IPS DF 4.7 (cell line): ENCODE data around the gene RAPGEF4.

Experiments used
- DNase-seq: peaks from one replicate; pipeline ENCODE4 v3.0.0-alpha.2; 2013; ENCODE audit warnings: low spot score; ENCODE audit errors: extremely low read depth

The RAPGEF4 gene

DNA sequence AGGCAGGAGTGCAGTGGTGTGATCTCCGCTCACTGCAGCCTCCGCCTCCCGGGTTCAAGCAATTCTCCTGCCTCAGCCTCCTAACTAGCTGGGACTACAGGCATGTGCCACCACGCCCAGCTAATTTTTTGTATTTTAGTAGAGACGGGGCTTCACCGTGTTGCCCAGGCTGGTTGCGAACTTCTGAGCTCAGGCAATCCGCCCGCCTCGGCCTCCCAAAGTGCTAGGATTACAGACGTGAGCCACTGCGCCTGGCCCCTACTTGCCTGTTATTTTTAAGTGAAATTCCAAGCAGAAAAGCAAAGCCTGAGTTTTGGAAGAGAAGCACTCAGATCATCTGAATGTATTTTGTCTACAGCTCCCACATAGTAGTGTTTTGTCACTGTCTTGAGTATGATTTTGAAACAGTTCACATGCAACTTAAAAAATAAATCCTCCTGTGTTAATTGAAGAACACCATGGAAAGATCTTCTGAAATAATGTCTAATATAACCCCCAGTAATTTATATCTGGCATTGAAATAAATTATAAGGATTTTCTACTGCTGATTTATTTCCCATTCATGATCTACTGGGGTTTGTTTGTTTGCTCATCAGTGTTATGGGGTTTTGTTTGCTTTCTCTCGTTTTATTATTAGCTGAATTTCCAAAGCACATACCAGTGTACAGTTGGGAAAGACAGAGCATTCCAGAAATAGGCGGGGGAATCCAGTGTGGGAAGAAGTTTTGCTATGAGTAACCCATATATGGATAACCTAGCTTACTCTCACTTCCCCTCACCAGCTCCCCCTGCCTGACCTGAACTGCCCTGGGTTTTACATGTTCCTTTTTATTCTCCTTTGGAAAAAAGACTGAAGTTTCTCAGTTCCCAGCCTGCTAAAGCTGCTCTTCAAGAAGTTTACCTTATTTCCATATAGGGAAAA is 259.9 kb downstream of the RAPGEF4 start:
- DNase-seq: no peak

DNA sequence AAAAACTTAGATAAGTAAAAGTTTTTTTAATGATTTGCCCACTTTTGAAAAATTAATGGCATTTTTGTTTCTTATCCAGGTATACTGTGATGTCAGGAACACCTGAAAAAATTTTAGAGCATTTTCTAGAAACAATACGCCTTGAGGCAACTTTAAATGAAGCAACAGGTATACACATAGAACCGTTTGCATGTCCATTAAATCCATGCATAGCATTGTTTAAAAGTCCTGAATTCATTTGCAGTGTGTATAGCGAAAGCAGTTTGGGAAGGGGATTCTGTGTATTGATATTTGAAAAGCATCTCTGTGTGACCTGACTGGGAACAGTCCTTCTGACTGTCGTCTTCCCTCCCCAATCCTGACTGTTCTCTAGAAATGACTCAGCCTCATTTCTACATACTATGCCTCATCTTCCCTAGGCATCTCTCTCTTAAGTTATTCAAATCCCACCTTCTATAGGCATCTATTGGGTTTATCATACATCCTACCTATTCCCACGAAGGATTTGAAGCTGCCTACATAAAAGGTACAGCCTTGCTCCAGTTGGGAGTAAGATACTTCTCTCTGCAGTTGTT is 260.8 kb downstream of the RAPGEF4 start:
- DNase-seq: no peak

DNA sequence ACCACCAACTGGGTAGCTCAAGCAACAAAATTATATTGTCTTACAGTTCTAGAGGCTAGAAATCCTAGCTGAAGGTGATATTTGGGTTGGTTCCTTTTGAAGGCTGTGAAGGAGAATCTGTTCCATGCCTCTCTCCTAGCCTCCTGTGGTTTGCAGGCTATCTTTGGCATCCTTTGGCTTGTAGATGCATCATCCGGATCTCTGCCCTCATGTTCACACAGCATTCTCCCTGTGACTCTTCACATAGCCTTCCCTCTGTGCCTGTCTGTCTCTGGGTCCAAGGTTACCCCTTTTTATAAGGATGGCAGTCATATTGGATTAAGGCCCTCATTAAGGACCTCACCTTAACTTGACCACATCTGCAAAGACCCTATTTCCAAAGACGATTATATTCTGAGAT is 261.4 kb downstream of the RAPGEF4 start:
- DNase-seq: no peak

DNA sequence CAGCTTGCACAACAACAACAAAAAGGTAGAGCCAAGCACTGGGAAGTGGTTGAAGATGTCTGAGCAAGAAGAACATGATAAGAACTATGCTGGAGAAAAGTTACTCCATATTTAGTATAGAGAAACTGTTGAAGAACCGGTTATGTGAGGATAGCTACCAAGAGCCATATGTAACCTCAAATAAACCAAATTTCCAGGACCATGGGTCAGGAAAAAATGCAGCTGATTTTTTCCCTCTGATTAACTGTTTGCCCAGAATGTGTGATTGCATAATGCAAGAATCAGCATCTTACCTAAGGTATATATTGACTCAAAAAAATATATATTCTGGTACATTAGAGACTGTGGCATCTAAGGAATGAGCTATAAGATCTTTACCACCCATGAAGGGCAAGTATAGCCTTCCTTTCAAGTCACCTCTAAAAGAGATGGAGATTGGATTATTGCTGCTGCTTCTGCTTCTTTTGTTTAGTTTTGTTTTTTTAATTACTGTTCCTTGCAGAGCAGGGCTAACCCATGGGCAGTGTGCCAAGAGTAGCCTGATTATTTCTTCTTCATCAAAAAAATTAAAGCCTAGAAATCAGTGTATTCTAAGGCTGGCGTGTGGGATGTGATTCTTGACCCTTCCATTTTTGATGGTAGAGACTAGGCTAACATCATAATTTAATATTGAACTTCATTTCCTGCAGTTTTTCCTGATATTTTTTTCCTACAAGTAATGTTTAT is 263.1 kb downstream of the RAPGEF4 start:
- DNase-seq: no peak

DNA sequence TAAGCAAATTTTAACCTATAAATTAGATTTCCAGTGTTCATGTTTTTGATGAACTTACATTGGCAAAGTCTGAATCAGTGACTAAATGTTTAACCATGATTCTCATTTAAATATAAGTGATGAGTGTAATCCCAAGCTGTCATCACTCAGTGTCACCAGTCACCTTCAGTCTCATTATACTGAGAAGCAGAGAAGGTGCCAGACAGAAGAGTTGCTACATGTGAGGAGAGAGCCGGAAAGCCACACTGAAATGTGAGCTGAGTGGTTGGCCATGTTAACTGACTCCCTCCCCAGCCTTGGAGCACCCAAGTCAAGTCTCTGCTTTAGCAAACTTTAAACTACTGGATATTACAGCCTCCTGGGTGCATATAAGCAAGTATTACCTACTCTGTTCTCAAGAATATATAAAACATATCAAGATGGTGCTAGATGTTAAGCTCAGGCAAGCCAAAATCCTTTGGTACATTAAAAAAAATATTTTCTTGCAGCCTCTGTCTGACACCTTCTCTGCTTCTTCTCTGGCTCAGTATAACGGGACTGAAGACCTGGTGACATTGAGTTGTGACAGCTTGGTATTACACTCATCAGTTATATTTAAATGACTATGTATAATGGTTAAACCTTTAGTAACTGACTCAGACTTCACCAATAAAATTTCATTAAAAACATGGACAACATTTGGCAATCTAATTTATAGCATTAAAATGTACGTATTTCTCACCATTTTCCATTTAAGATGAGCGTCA is 264.2 kb downstream of the RAPGEF4 start:
- DNase-seq: no peak

DNA sequence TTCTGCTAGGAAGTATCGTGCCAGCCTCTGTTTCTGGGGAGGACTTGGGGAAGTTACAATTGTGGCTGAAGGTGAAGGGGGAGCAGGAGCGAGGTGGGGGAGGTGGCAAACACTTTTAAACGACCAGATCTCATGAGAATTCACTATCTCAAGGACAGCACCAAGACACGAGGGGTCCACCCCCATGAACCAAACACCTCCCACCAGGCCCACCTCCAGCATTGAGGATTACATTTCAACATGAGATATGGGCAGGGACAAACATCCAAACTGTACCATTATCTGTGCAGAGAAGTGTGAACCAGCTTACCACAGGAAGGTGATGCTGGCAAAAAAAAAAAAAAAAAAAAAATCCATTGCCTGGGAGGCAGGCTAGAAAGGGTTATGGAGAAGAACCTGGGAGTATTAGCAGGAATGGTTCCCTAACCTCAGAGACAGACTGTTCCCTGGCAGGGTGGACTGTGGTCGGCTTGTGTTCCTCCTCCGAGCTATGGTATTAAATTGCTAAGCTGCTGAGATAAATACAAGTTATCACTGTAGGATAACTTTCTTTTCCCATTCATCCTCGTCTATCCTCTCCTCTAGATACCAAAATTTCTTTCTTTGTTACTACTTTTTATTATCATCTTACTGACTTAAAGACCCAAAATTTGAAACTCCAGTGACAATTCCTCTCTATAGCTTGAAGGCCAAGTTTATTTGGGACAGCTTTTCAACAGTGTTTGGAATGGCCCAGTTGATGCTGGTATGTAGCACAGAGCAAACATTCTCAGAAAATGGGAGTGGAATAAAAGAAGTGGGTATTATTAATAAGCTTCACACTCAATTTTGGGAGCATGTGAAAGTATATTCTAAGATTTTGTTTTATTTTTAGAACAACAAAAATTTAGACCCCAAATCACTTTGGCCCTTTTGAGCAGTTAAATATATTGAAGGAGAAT is 266.3 kb downstream of the RAPGEF4 start:
- no peak for DNase-seq

DNA sequence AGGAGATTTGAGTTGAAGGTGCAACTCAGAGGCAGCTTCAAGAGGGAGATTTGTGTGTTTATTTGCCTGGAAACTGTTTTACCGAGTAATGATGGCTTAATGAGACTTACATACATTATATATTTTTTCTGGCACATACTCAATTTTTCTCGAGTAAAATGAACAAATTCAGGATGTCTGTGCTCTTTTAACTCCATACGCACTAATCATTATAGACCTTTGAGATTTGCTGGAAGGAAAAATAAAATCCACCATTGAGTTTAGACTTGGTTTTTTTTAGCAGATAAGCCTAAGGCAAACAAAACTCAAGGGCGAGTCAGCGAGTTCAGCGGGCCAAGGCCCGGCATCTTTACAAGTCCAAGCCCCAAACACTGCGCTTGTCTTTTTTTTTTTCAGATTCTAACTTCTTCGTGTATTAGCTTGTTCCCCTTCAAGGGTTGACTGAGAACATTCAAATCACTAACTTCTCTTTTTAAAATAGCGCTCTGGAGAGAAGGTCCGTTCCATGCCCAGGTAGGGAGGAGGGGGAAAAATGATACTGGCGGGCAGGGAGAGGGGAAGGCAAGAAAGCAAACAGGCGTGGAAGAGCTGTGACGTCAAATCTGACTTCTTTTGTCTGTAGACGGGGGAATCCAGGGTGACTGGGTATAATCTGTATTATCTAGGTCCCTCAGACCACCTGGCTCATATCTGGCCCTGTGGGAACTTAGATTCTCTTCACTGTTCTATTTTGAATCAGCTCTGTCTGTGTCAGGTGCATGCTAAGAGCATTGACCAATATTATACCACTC is 267.3 kb downstream of the RAPGEF4 start:
- no peak for DNase-seq

DNA sequence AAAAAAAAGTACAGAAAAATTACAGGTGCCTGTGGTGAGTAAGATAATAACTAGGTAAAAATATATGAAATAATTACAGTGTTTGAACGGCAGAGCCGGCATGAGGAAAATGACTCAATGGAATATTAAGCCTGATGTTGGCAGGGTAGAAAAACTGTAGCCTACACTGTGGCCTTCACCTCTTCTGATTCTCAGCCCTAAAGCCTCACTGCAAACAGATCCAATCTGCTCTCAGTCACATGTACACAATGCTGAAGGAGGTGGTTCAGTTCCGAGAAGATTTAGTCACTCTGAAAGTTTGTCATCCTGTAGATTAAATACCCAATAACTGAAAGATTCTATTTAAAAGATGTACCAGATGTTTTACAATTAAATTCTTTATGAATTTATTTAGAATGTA is 273.1 kb downstream of the RAPGEF4 start:
- DNase-seq: no peak

DNA sequence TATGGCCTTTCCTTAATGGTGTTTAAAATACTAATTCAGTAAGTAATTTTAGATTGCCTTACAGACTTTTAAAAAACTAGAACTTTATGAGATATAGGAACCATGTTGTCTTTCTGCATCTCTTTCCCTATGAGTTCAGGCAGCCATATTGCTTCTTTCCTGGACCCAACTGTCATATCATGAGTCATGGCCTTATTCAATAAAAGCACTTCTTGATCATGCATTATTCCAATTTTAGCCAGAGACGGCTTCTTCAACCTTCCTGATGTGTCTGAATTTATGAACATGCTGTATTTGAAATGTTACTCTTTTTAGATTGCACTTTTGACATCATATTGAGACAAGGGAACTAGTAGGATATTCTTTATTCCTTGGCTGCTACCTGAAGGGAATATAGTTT is 274.6 kb downstream of the RAPGEF4 start:
- DNase-seq: no peak

DNA sequence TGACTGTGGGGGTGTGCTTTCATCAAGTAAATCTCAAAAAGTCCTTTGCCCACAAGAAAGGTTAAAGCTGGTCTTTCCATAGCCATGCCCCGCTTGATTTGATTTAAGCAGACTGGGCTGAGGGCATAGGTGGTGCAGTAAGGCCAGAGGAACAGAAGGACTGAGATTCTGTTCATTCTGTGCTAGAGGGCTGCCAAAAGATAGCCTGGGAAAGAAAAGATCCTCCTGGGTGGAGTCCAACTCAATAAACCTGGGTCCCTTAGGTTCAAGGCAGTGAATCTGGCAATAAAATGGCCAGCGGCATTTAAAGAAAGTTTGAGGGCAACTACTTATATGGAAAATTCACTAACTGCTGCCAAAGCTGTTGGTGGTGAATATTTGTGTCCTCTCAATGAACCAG is 280.8 kb downstream of the RAPGEF4 start:
- no peak for DNase-seq

DNA sequence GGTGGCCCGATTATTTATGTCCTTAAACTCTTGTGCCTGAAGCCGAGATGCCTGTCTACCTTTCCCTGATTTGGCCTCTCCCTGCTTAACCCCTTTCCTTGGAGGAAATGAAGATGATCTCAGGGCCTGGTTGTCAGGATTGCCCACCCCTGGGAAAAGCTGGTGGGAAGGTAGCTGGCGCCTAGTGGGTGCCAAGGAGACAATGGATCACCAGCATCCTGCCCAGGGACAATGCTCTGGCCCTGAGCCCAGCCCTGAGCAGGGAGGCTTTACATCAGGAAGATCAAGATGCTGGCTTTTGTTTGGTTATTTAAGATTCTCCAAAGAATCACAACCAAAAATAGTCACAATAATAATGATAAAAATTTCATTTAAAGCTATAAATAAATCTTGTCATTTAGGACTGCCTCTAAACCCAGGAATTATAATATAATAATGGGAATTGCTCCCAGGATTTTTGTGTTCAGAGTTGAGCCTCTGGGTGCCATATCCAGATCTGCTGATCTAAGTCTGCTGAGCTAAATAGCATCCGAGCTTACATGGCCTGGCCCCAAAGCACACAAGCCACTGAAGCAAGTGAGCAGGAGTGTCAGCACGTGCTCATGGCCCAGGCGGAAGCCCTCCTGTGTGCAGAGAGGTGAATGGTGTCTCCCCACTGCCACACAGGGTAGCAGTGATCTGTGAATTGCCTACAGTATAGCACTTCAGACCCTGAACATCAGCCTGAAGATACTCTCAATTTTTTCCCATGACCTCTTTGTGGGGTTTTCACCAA is 282.2 kb downstream of the RAPGEF4 start:
- DNase-seq: no peak

DNA sequence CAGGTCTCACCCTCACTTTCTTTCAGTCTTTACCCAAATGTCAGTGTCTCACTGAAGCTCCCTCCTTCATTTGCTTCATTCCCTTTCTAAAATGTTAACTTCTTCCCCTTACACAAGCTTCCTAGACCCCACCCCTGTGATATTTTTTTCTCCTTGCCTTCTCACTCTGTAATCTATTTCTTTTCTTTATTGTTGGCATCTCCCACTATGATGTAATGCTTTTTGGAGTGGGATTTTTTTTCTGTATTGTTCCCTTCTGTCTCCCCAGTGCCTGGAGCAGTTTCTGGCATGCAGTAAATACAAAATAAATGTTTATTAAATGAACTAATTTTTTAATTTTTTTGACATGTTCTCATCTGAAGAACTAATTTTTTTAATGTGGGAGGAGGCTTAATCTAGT is 284.1 kb downstream of the RAPGEF4 start:
- no peak for DNase-seq

DNA sequence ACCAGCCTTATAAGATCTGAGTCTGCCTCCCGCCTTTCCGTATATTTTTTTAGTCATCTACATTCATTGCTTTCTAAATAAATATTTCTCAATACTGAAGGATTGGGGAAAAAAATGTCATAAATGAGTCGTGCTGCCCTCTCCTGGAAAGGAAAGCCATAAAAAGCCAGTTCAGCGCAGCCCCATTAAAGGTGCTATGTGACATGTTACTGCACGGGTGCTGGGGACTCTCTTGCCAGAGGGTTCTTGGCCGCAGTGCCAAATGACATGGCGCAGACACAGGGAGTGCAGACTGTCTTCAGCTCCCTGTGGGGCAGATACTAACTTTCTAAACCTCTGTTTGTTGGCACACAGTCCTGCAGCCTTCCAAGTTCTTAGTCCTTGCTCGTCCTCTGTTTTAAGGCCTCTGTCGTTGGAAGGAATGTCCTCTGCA is 286.3 kb downstream of the RAPGEF4 start:
- DNase-seq: no peak

DNA sequence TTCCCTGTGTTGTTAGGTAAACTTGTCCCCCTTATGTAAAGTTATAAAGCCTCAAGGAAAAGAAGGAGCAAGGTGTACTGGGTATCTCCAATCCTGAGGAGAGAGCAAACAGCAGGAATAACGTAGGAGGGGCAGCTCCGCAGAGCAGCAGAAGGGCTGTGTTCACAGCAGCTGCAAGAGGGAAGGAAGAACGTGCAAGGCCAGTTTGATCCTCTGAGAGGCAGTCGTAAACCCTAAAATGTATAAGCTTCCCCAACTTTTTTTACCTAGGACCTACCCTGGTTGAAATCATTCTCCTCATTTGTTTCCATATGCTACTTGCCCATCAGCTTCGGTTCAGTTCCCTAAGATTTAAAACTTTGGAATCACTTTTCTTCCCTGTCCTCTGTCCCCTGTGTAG is 288.1 kb downstream of the RAPGEF4 start:
- no peak for DNase-seq

DNA sequence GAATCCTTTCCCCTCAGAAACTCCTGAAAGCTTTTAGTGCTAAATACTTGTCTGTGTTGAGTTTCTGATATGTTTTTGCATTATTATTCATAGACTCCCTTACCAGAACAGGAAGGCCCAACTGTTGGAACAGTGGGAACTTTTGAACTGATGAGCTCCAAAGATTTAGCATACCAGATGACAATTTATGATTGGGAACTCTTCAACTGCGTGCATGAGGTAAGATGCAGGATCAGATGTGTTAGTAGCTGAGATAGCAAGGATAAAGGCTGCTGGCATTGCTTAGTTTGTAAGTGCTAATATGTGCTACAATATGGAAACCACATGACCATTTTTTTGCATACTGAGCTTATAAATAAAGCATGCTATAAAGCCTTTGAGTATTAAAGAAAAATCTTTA is 290.8 kb downstream of the RAPGEF4 start:
- no peak for DNase-seq

DNA sequence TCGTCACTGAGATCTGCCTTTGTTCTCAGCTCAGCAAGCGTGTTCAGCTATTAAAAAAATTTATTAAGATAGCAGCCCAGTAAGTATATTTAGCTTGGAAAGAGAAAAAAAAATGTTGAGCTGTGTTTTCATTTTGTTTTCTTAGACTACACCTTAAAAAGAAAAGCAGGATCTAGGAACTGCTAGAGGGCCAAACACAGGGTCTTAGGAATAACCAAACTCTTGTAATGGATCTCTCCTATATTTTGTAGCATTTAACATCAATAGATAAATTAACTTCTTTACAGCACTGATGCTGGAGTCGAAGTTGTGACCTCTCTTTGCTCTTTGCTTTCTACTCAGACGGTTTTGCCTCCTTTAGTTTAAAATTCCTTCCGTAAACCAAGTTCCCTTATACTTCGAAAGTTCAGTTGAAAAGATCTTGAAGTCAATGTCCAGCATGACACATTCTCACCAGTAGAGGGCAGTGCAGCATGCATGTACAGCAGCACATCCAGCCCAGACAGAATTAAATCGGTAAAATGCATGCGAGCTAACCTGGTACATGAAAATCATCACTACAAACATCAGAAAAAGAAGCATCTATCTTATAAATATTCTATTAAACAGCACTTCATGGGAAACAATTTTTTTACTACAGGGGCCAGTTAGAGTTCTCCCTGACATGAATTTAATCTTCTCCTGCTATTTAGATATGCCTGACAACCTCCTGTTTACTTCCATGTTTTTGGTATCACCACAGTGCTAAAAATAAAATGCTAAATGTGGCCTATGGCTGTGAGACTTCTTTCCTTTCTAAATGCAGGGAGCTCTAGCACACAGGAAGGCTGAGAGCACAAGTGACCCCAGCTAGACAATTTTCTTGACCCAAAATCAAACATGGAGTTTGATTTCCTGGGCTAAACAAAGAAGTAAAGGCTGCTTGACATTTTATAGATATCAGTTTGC is 291.8 kb downstream of the RAPGEF4 start:
- peak; percentile 86 for DNase-seq

DNA sequence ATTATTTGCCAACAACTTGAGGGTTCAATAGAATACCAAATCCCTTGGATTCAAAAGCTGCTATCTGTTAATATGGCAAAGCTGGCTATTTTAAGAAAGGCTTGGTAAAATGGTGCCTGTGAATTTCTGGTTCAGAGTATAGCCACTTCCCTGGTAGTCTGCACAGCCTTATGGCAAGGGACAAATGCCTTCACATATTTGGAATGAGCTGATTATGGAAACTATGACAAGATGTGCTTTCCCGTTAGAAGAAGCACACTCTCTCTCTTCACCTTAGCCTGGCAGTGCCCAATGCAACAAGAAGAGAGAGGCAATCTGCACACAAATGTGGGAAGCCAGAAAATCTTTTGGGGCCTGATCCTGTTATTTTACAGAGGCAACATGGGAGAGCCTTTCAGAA is 292.5 kb downstream of the RAPGEF4 start:
- no peak for DNase-seq

DNA sequence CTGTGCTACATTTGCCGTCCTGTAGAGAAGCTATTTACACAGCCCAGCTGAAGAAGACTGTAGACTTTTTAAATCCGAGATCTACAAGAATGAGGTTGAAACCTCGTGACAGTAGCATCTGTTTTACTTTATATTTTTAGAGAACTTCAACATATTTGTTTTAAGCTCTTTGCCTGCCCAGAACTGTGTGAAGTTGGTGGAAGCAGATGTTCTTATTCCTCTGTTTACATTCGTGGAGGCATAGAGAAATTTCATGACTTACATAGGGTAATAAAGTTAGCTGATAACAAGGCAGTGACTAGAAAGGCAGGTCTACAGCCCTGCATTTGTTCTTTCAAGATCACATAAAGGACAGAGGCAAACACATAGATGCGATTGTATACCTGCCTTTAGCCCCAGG is 293.0 kb downstream of the RAPGEF4 start:
- no peak for DNase-seq
